ENCODE measurements around the gene GNPTG. TPM values are rescaled to one million over a fixed set of nuclear protein-coding genes. Genes with fewer than 3 reads are reported as not detected.

GNPTG gene
- polyA plus RNA-seq, 4 donors = 57.3 to 69.5 (median 60.3) TPM

- DNase-seq (ENCODE audit: low read depth in 4 of 4, low spot score in 3 of 4) = no peak
Measured at GRCh38 chr16:1366060-1366711, 14.5 kb downstream of the GNPTG start.

GRCh38 chr16:1366712-1367299 is 15.1 kb downstream of the GNPTG start:
- no peak for DNase-seq (ENCODE audit: low read depth in 4 of 4, low spot score in 3 of 4)

GRCh38 chr16:1367486-1368174 is 15.9 kb downstream of the GNPTG start:
- DNase-seq (ENCODE audit: low read depth in 4 of 4, low spot score in 3 of 4) = no peak

GRCh38 chr16:1371054-1371978 is 19.6 kb downstream of the GNPTG start:
- no peak for DNase-seq (ENCODE audit: low read depth in 4 of 4, low spot score in 3 of 4)

- DNase-seq (ENCODE audit: low read depth in 4 of 4, low spot score in 3 of 4) = no peak
Measured at GRCh38 chr16:1372292-1372950, 20.7 kb downstream of the GNPTG start.

GRCh38 chr16:1374418-1375297 is 22.9 kb downstream of the GNPTG start:
- DNase-seq (ENCODE audit: low read depth in 4 of 4, low spot score in 3 of 4) = no peak

GRCh38 chr16:1375298-1375640 is 23.5 kb downstream of the GNPTG start:
- no peak for DNase-seq (ENCODE audit: low read depth in 4 of 4, low spot score in 3 of 4)

GRCh38 chr16:1375741-1376410 is 24.1 kb downstream of the GNPTG start:
- no peak for DNase-seq (ENCODE audit: low read depth in 4 of 4, low spot score in 3 of 4)

- DNase-seq (ENCODE audit: low read depth in 4 of 4, low spot score in 3 of 4) = no peak
Measured at GRCh38 chr16:1377406-1378010, 25.8 kb downstream of the GNPTG start.

GRCh38 chr16:1378087-1378803 is 26.5 kb downstream of the GNPTG start:
- no peak for DNase-seq (ENCODE audit: low read depth in 4 of 4, low spot score in 3 of 4)

GRCh38 chr16:1378804-1379303 is 27.1 kb downstream of the GNPTG start:
- peak in 1 of 4 donors; percentile 7 for DNase-seq (ENCODE audit: low read depth in 4 of 4, low spot score in 3 of 4)

GRCh38 chr16:1379304-1380076 is 27.8 kb downstream of the GNPTG start:
- peak in 2 of 4 donors; percentile 12 to 14 for DNase-seq (ENCODE audit: low read depth in 4 of 4, low spot score in 3 of 4)

- DNase-seq (ENCODE audit: low read depth in 4 of 4, low spot score in 3 of 4) = no peak
Measured at GRCh38 chr16:1380195-1380594, 28.5 kb downstream of the GNPTG start.

- no peak for DNase-seq (ENCODE audit: low read depth in 4 of 4, low spot score in 3 of 4)
Measured at GRCh38 chr16:1381612-1382406, 30.1 kb downstream of the GNPTG start.

GRCh38 chr16:1383556-1383955 is 31.8 kb downstream of the GNPTG start:
- no peak for DNase-seq (ENCODE audit: low read depth in 4 of 4, low spot score in 3 of 4)

- DNase-seq (ENCODE audit: low read depth in 4 of 4, low spot score in 3 of 4) = no peak
Measured at GRCh38 chr16:1385232-1385631, 33.5 kb downstream of the GNPTG start.
